Activated CD8-positive, alpha-beta memory T cell treated with anti-CD3 and anti-CD28 coated beads, Interleukin-2, amount 50 U/mL, for 24 hours (primary cell): ENCODE data around the gene PARP8.
"Not testable (repeated sequence)": the region's sequence is repeated elsewhere in the genome, so short reads cannot be mapped to it uniquely, and the experiment has no call there.

Experiments
- DNase-seq: peaks from one replicate; pipeline ENCODE4 v3.0.0-alpha.2; 2020; ENCODE audit errors: extremely low read depth

The PARP8 gene

DNA sequence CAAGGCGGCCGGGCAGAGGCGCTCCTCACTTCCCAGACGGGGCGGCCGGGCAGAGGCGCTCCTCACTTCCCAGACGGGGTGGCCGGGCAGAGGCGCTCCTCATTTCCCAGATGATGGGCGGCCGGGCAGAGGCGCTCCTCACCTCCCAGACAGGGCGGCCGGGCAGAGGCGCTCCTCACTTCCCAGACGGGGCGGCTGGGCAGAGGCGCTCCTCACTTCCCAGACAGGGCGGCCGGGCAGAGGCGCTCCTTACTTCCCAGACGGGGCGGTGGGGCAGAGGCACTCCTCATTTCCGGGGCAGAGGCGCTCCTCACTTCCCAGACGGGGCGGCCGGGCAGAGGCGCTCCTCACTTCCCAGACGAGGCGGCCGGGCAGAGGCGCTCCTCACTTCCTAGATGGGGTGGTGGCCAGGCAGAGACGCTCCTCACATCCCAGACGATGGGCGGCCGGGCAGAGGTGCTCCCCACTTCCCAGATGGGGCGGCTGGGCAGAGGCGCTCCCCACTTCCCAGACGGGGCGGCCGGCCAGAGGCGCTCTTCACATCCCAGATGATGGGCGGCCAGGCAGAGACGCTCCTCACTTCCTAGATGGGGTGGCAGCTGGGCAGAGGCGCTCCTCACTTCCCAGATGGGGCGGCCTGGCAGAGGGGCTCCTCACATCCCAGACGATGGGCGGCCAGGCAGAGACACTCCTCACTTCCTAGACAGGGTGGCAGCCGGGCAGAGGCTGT lies 108.2 kb downstream of the PARP8 start:
- not testable (repeated sequence) for DNase-seq

DNA sequence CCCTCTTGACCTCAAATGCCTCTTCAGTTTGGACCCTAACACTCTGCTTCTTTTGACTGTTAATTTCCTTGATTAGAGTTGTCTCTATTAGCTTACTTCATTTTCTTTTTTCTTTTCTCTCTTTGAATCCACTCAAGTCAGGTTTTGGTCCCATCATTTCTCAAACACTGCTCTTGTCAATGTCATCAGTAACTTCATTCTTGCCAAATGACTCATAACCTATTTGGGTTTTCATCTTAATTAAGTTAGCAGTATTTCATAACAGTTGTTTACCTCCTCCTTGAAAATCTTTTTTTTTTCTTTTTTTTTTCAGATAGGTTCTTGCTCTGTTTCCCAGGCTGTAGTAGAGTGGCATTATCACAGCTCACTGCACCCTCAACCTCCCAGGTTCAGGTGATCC lies 119.6 kb downstream of the PARP8 start:
- no peak for DNase-seq

DNA sequence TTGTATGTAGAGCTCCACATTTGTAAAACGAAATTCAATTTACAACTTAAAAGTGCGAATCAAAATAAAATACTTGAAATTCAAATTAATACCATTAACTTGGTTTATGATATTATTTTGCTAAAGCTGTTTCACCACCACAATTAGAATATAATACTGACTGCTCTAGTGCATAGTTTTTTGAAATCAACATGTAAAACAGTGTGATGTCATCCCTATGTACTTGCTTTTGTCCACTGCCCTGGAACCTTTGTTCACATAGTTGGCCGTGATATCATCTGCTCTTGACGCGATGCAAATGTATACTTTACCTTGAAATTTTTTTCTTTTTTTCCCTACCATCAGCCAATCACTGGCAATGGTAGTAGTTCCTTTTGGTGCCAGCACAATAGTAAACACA lies 125.4 kb downstream of the PARP8 start:
- no peak for DNase-seq

- DNase-seq: no peak
Measured at GRCh38 chr5:50792843-50793242, 126.4 kb downstream of the PARP8 start.

DNA sequence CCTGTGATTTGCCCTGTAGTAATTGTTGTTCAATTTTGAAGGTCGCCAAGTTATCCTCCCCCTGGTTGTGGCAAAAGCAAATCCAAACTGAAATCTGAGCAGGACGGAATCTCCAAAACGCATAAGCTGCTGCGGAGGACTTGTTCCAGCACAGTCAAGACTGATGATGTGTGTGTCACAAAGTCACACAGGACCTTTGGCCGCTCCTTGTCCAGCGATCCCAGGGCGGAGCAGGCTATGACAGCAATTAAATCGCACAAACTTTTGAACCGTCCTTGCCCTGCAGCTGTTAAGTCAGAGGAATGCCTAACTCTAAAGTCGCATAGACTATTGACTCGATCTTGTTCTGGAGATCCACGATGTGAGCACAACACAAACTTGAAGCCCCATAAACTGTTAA lies 128.4 kb downstream of the PARP8 start:
- DNase-seq: no peak

DNA sequence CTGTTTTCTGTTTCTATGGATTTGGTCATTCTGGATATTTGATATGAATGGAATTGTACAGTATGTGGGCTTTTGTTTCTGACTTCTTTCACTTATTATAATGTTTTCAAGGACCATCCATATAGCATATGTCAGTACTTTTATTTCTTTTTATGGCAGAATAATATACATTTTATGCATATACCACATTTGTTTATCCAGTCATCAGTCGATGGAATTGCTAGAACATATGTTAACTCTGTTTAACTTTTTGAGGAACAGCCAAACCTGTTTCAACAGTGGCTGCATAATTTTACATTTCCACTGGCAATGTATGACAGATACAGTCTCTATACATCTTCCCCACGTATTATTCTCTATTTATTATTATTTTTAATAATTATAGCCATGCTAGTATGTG lies 131.6 kb downstream of the PARP8 start:
- no peak for DNase-seq

DNA sequence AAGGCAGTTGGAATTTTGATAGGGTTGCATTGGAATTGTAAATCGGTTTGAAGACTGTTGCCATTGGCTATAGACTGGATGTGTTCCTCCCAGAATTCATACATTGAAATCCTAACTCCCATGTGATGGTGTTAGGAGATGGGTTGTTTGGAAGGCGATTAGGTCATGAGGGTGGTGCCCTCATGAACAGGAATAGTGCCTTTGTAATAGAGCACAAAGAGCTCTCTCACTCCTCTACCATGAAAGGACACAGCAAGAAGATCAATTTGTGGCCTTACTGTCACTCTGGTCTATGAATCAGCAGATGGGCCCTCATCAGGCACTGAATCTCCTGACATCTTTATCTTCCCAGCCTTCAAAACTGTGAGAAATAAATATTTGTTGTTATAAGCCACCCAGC lies 133.2 kb downstream of the PARP8 start:
- no peak for DNase-seq

- no peak for DNase-seq
Measured at GRCh38 chr5:50800410-50800809, 134.0 kb downstream of the PARP8 start.

DNA sequence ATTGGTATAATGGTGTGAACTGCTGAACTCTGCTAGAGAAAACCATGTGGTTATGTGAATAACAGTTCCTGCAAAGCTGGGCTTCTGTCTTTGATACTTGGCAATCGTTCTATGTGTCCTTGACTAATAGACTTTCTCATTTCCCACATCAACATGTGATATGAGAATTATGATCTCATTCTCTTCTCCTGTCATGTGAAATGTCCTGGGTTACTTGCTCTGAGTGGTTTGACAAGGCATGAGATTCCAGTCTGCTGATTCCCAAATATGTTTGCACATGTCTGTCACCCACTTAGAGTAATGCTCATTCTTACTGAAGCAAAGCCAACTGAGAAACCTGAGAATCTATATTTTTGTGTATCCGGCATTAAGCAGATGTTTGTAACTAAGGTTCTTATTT lies 141.2 kb downstream of the PARP8 start:
- DNase-seq: no peak

GRCh38 chr5:50808406-50808805 lies 142.0 kb downstream of the PARP8 start:
- no peak for DNase-seq

GRCh38 chr5:50811746-50812145 lies 145.3 kb downstream of the PARP8 start:
- DNase-seq: not testable (repeated sequence)

GRCh38 chr5:50813691-50814090 lies 147.3 kb downstream of the PARP8 start:
- no peak for DNase-seq

DNA sequence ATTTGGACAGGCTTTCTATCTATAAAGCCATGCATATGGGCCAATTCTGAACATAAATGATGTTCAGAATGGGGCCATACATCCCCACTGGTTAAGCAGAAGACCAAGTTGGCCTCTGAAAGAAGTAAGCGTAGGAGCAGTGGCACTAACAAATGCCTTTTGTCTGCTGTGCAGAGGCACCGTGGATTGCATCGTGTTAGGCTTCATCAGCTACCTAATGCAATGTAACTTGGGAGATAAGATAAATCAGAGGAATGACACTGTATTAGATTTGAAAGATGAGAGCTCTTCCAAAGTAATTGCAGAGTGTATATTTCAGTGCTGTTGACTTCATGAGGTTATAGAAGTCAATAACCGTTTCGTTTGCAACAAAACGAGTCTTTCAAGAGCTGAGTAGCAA lies 148.1 kb downstream of the PARP8 start:
- no peak for DNase-seq

DNA sequence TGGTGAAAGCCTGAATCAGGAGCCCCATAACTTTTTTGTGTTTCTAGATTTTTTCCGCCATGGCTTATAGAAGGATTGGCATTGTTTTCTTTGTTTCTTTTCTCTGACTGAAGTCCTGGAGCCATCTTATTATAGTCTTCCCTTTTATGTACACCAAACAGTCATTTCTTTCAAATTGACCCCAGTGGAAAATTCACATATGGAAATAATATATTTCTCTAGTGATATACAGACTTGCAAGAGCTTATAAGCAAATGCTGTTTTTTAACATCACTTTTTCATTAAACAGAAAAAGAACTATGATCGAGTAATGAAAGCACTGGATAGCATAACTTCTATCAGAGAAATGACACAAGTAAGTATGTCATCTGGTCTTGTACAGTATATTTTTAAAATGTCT lies 155.6 kb downstream of the PARP8 start:
- no peak for DNase-seq

DNA sequence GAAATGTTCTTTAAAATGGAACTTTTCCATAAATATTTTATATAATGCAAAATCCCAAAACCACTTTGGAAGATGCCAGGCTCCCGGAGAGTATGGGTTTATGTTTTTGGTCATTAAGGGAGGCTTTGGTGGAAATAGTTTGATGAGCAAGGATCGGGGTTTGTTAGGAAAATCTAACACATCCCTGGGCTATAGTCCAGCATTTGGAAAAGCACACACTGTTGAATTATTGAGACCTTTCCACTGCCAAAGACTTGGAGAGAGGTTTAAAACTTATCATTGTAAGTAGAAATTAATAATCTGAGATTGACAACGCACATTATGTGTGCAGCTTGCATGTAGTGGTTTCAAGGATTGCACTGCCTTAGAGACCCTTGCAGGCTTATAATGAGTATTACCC lies 156.3 kb downstream of the PARP8 start:
- DNase-seq: no peak

DNA sequence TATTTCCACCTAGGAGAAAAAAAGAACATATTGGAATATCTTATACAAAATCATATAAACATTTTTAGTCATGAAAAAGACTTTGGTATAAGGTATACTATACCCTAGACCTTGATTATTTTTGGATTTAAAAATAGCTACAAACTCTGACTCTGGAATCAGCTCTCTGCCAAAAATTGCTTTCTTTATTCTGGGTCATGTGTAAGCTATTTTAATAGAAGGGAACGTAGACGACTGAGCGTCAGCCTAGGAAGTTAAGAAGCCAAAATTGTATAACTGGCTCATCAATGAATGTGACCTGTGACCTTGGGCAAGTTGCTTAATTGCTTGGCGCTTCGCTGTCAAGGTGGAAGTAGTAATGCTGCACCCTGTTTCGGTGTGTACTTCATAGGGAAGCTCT lies 157.1 kb downstream of the PARP8 start:
- DNase-seq: no peak

DNA sequence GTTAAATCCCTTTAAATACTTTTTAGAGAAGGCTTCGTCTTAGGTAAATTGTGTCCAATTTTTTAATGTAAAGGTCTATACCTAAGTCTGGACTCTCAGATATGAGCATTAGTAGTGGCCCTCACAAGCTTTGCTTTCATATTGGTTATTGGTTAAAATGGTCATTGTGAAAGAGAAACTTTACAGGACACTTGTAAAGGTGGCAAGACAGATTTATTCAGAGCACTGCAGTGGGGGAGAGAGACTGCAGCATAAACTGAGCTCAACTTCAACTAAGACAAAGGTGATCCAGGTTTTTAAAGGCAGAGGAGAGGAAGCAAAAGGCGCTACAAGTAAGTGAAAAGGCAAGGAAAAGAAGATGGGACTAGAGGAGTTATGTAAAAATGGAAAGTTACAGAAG lies 157.7 kb downstream of the PARP8 start:
- DNase-seq: no peak

GRCh38 chr5:50827516-50828247 lies 161.2 kb downstream of the PARP8 start:
- DNase-seq: no peak

DNA sequence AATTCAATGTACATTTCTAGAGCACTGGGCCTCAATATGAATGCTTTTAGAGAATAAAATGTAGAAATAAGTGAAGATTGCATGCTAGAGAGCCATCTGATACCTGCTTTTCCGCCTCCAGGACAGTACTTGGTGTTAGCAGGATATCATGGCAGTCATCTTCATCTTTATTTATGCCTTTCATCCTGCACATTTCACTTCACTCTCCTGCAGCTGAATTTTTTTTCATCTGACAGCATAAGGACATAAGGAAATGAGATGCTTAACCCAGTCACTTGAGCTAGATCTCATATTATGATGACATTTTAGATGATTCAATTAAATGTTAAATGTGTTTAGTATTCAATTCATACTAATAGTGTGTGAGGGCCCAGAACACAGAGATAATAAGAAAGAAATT lies 162.6 kb downstream of the PARP8 start:
- DNase-seq: no peak

GRCh38 chr5:50832657-50833284 lies 166.3 kb downstream of the PARP8 start:
- no peak for DNase-seq

- DNase-seq: no peak
Measured at GRCh38 chr5:50836356-50836755, 169.9 kb downstream of the PARP8 start.

- no peak for DNase-seq
Measured at GRCh38 chr5:50839472-50839871, 173.0 kb downstream of the PARP8 start.

- DNase-seq: no peak
Measured at GRCh38 chr5:50843091-50843490, 176.7 kb downstream of the PARP8 start.
